Lung microvascular endothelial cell (primary cell): ENCODE results near the gene MCRIP1. TPM values are rescaled to one million over a fixed set of nuclear protein-coding genes. Genes with fewer than 3 reads are reported as not detected.
A peak's percentile ranks its signal among the peaks of the same experiment; 100 is the strongest.

Experiments
- DNase-seq, 2 donors: peaks; one replicate each; pipeline versions ENCODE4 v3.0.0 to v3.0.0-alpha.2; 2010; ENCODE audit warnings: low read depth in 2 of 2
- total RNA-seq: library from RNA; depleted of rRNA; stranded (reverse); fragments of >200 nt; gene quantifications from 2 replicates; pipeline ENCODE4 v1.2.1, GENCODE V29; 2014

The MCRIP1 gene
- total RNA-seq, 1 donor from 2014 or later, result 178 TPM

DNA sequence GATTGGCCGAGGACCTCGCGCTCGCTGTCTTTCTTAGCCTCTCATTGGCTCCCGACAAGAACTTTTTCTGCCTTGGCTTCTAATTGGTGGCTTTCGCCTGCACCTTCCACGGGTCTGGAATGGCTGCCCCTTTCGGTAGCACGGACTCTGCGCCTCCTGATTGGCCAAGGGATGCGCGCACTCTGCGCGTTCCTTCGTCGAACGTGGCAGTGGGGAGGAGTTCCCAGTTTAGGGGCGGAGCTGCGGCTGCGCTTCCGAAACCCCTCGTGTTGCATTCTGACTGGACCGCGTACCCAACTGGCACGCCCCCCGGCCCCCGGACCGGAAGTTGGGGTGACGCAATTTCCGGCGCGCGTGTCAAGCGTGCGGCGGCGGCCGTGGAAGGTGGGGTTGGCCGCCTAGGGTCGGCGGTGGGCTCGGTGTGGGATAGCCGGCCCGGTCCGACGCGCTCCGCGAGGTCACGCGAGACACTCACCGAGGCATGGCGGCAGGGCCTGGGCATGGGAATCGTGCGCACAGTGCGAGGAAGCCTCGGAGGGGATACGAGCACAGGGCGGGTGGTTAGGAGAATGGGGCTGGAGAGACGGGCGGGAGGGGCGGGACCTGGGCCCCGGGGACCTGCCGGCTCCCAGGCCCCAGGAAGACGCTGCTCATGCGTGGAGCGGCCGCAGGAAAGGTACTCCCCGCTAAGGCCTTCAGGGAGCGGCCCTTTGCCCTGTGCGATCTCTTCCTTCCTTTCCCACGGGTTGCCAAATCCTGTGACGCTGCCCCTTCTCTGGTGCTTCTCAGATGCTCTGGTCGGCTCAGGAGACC is 27.9 kb upstream of the MCRIP1 start:
- peak; percentile 100 for DNase-seq

- peak; percentile 38 to 39 for DNase-seq
Observed at GRCh38 chr17:81859906-81860755, 27.0 kb upstream of the MCRIP1 start, which contains the start of gene P4HB. P4HB (minus strand) TSS chr17:81860535; CDS start chr17:81860471, 64 bp downstream.

DNA sequence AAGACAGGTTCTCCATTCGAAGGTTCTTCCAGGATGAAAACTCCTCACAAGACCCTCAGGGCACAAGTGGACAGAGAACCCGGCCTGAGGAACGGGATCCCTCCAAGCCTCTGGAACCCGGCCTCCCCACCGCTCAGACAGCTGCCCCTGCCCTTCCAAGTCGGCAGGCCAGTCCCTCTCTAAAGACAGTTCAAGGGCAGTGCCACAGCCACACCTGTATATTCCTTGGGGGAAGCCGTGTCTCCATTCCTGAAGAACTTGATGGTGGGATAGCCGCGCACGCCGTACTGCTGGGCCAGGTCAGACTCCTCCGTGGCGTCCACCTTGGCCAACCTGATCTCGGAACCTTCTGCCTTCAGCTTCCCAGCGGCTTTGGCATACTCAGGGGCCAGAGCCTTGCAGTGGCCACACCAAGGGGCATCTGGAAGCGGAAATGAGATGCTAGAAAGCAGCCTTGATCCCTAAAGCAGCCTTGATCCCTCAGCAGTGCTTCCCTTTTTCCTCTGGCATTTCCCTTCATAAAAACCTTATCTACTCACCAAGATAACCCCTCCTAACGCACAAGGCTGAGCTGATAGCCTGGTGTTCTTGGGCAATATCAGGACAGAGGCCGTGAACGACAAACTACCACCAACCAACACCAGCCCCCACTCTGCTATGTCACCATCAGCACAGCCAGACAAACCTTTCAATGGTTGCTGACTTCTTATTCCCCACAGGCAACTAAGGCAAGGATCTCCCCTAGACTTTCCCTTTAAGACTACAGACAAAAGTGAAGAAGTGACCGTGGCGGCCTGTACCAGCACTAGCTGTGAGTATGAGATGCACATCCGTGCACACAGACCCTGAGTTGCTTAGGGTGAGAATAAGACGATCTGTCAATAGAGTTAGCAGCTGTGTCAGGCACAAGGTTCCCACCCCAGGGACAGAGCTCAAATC is 26.1 kb upstream of the MCRIP1 start:
- peak; percentile 21 to 38 for DNase-seq

DNA sequence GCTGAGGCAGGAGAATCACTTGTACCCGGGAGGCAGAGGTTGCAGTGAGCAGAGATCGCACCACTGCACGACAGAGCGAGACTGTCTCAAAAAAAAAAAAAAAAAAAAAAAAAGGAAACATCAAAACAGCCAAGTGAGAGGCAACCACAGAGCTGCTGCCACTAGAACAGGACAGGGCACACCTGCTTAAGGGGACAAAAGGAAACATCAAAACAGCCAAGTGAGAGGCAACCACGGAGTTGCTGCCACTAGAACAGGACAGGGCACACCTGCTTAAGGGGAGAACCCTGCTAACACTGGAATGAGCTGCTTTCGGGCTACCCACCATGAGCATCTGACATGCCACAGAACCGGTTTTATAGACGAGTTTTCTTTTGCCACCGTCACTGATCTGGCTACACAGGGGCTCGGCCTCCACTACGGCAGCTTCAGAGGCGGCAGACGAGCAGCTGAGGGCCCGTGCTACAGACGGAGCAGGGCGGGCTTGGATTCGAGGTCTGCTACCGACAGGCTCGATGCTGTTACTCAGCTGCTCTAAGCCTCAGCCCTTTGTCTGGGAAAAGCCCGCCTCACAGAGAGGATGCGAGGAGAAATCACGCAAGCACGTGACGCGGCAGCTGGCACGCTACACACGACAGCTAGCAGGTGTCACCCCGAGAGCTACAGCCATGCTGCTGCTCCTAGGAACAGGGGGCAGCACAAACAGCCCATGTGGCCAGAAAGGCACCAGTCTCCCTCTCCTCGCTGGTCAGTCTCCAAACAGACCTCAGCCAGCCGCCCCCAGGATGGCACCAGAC is 25.3 kb upstream of the MCRIP1 start:
- no peak for DNase-seq

GRCh38 chr17:81854974-81855774 is 22.1 kb upstream of the MCRIP1 start:
- DNase-seq, result no peak

DNA sequence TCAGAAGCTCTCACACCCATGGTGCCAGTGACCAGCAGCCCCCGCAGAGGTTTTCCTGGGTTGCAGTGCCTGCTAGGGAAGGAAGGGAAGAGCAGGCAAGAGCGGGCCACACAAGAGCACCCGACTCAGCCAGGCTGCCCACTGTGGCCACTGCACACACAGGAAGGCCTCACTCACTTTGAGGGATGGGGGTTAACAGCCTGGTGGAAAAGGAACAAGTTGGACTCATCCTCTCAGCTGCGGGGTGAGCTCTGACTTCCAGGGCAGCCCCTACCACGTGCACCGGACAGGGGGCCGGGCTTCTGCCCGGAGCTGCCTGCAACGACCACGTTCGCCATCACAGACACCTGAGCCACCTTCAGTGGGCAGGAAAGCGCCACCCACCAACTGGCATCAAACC is 19.1 kb upstream of the MCRIP1 start:
- no peak for DNase-seq

DNA sequence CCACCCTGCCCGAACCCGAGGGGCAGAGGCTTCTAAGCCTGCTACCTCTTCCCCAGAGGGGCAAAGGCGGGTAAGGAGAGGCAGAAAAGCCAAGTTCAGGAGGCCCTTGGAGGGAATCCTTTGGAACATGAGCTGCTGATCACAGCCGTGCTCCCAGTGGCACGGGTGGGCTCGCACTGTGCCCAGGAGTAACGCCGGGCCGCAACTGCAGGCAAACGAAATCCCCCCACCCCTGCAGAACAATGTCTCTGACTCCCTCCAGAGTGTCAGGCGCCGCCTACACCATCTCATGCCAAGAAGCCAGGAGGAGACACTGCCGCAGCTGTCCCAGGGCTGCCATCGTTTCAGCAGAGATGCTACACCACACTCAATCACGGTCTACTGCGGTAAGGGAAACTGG is 18.3 kb upstream of the MCRIP1 start:
- DNase-seq, result no peak

DNA sequence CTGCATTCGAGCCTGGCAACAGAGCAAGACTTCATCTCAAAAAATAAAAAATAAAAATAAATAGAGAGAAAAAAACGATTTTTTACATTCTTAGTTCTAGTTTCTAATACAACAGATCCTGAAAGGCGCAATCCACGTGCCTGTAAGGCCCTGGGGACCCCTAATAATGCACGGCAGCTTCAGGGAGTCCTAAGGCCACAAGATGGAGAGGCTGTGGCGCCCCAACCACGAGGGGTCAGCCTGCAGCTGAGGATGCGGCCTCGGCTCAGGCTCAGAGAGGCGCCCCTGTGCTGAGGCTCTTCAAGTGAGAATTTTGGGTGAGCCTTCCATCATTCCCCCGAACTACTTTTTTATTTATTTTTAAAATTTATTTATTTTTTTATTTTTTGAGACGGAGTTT is 16.4 kb upstream of the MCRIP1 start:
- DNase-seq, result no peak

- no peak for DNase-seq
Observed at GRCh38 chr17:81846743-81847689, 13.9 kb upstream of the MCRIP1 start.

- DNase-seq, result no peak
Observed at GRCh38 chr17:81845881-81846742, 13.0 kb upstream of the MCRIP1 start.

DNA sequence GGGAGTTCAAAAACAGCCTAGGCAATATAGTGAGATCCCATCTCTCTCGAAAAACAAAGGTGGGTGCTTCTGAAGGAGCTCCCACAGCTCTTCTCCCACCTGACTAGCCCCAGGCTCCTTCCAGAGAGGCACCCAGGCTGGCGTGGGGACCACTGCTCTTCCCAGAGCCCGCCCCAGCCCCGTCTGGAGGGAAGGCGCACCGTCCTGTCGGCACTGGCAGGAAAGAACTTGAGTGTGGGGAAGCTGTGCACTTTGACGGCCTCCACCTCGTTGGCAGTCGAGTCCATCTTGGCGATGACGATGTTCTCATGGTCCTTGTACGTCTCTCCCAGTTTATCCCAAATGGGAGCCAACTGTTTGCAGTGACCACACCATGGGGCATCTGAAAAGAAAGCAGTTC is 12.3 kb upstream of the MCRIP1 start:
- no peak for DNase-seq

DNA sequence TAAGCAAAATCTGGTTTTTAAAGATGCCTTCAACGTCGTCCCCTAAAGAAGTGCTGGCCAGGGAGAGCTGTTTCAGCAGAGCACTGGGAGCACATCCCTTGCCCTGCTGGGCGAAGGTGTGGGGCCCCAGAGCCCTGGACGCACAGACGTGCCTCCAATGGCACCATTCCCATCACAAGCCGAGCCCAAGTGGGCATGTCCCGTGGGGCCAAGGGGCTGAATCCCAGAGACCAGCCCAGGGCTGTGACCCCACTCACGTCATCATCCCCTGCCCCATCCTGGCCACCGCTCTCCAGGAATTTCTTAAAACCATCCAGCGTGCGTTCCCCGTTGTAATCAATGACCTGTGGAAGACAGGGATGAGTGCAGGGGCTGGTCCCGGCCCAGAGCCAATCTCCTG is 11.8 kb upstream of the MCRIP1 start:
- DNase-seq, result no peak

GRCh38 chr17:81844327-81844851 is 11.3 kb upstream of the MCRIP1 start:
- DNase-seq, result no peak

- DNase-seq, result no peak
Observed at GRCh38 chr17:81843713-81844326, 10.7 kb upstream of the MCRIP1 start.

DNA sequence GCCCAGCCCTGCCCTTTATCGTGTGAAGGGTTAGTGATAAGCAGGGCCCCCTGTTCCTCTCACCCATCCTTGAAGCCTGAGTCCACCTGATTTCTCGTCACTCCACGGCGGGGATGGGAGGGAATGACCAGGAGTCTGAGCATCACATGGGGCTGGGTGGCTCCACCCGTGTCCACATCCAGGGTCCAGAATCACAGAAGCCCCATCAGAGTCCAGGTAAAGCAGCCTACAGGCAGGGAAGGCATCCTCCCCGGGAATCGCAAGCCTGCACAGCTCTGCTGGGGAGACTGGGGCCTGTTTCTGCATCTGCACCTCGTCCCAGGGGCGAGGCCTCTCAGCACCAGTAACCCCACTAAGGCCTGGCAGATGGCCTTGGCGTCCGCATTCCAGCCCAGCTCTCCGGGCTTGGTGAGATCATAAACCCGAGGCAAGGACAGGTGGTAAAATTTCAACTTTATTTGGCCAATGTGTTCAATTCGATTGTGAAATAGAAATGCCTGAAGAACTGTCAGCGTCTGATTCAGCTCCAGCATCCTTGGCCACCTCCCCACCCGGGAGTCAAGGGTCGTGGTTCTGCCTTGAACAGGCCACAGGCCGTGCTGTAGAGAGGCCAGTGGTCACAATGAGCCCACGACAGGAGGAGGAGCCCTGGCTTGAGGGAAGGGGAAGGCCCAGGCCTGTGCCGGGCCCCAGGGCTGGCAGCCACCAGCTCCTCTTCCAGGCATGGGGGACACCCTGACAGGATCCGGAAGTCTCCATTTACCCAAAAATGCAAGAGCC is 9.8 kb upstream of the MCRIP1 start:
- DNase-seq, result no peak

DNA sequence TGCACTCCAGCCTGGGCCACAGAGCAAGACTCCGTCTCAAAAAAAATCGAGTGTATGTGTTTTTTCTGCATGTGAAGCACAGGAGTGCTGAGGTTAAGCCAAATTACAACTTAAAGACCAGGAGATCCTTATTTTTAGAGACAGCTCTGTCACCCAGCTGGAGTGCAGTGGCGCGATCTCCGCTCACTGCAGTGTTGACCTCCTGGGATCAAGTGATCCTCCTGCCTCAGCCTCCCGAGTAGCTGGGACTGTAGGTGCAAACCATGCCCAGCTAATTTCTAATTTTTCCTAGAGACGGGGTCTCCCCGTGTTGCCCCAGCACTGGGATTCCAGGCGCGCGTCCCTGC is 9.3 kb upstream of the MCRIP1 start:
- no peak for DNase-seq
